ENCODE measurements around the gene TRIM13. TPM values are rescaled to one million over a fixed set of nuclear protein-coding genes. Genes with fewer than 3 reads are reported as not detected.

The TRIM13 gene
- polyA plus RNA-seq, 2 donors = 22.1 to 25.1 TPM

DNA sequence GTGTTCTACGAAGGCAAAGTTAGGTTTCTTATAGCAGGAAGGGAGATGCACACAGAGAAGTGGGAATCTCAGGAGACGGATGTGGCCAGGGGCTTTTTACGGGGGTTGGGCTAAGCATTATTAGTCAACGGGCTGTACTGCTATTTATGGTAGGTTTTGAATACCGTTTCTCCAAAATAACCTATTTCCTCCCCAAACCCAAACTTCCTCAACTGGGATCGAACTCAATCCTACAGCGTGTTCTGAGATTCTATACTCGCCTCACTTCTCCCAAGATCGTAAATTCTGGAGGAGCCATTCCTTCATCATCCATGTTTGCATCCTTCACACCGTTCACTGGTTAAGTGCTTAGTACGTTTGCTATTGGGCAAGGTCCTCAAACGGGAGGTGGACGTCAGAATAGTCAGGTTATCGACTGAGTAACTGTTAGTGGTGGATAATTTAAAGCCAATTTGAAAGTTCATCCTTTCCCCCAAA lies 1.2 kb upstream of the TRIM13 start:
- no peaks in the 10 kb centered on the region for H3K36me3 ChIP-seq (ENCODE audit: control insufficient read depth in 2 of 2, insufficient read depth in 2 of 2, low read length in 1 of 2)
- H3K9me3 ChIP-seq (ENCODE audit: control insufficient read depth in 2 of 2, insufficient read depth in 1 of 2, low read depth in 1 of 2, low read length in 1 of 2) = no peaks in the 10 kb centered on the region
- H3K4me3 ChIP-seq (ENCODE audit: low read depth in 1 of 2, low read length in 2 of 2) = peak overlapping the region; percentile 83 to 85
- H3K27ac ChIP-seq (ENCODE audit: low read depth in 2 of 2, low read length in 1 of 2) = peak overlapping the region; percentile 6 to 98
- H3K27me3 ChIP-seq (ENCODE audit: control insufficient read depth in 1 of 2, insufficient read depth in 2 of 2, low read length in 2 of 2) = no peaks in the 10 kb centered on the region
- no peaks in the 10 kb centered on the region for H3K4me1 ChIP-seq (ENCODE audit: control insufficient read depth in 2 of 2, insufficient read depth in 2 of 2, low read length in 1 of 2)
- 42 to 44% methylated on average over 14 of the region's 14 CpGs for WGBS, 2 donors

DNA sequence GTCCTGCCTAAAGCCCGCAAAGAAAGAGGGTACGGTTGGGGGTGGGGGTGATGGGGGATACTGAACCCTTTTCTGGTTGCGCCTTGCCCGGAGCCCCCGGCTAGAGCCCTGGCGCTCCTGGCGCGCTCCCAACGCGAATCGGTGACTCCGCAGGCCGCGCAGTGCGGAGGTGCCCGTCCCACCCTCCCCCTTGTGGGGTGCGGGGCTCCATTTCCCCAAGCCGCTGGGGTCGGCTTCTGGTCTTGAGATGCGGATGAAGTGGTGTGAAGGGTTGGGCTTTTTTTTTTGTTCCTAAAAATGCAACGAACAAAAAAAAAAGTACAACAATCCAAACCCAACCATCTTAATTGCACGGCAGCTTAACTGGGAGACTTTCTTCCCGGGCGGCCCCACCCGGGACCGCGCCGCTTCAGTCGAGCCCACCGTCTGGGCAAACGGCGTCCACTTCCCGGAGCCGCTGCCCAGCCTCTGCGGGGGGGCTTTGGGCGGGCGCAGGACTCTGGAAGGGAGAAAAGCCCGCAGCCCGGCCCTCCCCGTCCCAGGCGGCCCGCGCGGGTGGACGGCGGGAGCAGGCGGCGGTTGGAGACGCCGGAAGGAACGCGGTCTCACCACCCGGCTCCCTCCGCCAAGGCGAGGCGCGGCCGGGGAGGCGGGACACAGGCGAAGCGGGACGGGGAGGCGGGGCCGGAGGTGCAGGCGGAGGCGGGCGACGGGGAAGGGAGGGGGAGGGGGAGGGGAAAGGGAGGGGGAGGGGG lies 504 bp upstream of the TRIM13 start:
- Histone ChIP-seq H3K36me3 (ENCODE audit: control insufficient read depth in 2 of 2, insufficient read depth in 2 of 2, low read length in 1 of 2) (no peaks in the 10 kb centered on the region), H3K4me1 (ENCODE audit: control insufficient read depth in 2 of 2, insufficient read depth in 2 of 2, low read length in 1 of 2) (no peaks in the 10 kb centered on the region), H3K27ac (ENCODE audit: low read depth in 2 of 2, low read length in 1 of 2) (peak overlapping the region; percentile 96 to 98), H3K4me3 (ENCODE audit: low read depth in 1 of 2, low read length in 2 of 2) (peak overlapping the region; percentile 83 to 85), H3K9me3 (ENCODE audit: control insufficient read depth in 2 of 2, insufficient read depth in 1 of 2, low read depth in 1 of 2, low read length in 1 of 2) (no peaks in the 10 kb centered on the region), H3K27me3 (ENCODE audit: control insufficient read depth in 1 of 2, insufficient read depth in 2 of 2, low read length in 2 of 2) (no peaks in the 10 kb centered on the region)
- WGBS, 2 donors = 0 to 1% methylated on average over 40 to 65 of the region's 68 CpGs

DNA sequence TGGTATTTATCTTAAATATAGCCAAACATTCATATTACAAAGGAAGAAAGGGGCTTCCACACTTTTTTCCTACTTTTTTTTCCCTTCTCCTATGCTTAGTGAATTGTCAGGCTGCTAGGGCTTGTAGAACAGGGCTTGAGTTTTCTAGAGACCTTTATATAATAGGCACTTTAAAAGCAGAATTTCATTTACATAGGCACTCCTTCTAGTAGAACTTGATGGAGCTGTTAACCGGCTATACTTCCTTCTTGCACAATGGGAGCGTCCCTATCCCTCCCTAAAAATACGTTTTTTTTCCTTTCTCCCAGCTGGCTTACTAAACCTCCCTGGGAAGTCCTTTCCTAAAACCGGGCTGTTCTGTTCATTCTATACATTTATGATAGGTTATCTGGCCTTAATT lies 1.1 kb downstream of the TRIM13 start:
- H3K4me1 ChIP-seq (ENCODE audit: control insufficient read depth in 2 of 2, insufficient read depth in 2 of 2, low read length in 1 of 2) = no peaks in the 10 kb centered on the region
- peak overlapping the region in 1 of 2 donors; percentile 60 for H3K4me3 ChIP-seq (ENCODE audit: low read depth in 1 of 2, low read length in 2 of 2)
- 7 to 9% methylated on average over 4 of the region's 4 CpGs for WGBS, 2 donors
- no peaks in the 10 kb centered on the region for H3K27me3 ChIP-seq (ENCODE audit: control insufficient read depth in 1 of 2, insufficient read depth in 2 of 2, low read length in 2 of 2)
- H3K27ac ChIP-seq (ENCODE audit: low read depth in 2 of 2, low read length in 1 of 2) = peak overlapping the region in 1 of 2 donors; percentile 100
- no peaks in the 10 kb centered on the region for H3K36me3 ChIP-seq (ENCODE audit: control insufficient read depth in 2 of 2, insufficient read depth in 2 of 2, low read length in 1 of 2)
- no peaks in the 10 kb centered on the region for H3K9me3 ChIP-seq (ENCODE audit: control insufficient read depth in 2 of 2, insufficient read depth in 1 of 2, low read depth in 1 of 2, low read length in 1 of 2)

DNA sequence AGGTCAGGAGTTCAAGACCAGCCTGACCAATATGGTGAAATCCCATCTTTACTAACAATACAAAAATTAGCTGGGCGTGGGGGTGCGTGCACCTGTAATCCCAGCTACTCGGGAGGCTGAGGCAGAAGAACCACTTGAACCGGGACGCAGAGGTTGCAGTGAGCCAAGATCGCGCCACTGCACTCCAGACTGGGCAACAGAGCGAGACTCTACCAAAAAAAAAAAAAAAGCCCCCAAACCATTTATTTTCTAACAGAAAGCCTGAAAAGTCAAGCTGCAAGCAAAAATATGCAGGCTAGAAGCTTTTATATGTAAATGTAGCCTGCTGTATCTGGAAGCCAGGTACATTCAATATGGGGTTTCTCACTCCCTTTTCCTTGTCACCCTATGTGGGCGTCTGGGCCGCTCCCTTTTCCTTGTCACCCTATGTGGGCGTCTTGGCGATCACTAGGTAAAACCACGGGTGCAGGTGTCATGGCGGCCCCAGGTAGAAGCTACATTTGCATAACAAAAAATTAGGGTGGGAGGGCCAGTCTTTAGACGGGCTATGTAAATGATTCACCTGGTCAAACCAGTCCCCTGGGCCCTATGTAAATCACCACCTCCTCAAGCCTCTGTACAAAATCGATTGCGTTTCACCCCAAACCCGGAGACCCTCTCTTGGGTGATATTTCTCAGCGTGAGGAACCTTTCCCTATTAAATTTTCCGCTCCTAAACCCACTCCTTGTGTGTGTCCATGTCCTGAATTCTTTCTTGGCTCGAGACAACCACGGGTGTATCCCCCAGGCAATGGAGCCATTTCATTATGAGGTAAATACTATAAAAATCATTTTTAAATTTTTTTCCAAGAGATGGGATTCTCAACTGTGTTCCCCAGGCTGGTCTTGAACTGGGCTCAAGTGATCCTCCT lies 2.1 kb downstream of the TRIM13 start:
- Histone ChIP-seq H3K27ac (ENCODE audit: low read depth in 2 of 2, low read length in 1 of 2) (peak overlapping the region; percentile 59 to 68), H3K36me3 (ENCODE audit: control insufficient read depth in 2 of 2, insufficient read depth in 2 of 2, low read length in 1 of 2) (no peaks in the 10 kb centered on the region), H3K9me3 (ENCODE audit: control insufficient read depth in 2 of 2, insufficient read depth in 1 of 2, low read depth in 1 of 2, low read length in 1 of 2) (no peaks in the 10 kb centered on the region), H3K4me3 (ENCODE audit: low read depth in 1 of 2, low read length in 2 of 2) (peak overlapping the region in 1 of 2 donors; percentile 60), H3K27me3 (ENCODE audit: control insufficient read depth in 1 of 2, insufficient read depth in 2 of 2, low read length in 2 of 2) (no peaks in the 10 kb centered on the region), H3K4me1 (ENCODE audit: control insufficient read depth in 2 of 2, insufficient read depth in 2 of 2, low read length in 1 of 2) (no peaks in the 10 kb centered on the region)
- WGBS, 2 donors = 76 to 80% methylated on average over 22 of the region's 22 CpGs

DNA sequence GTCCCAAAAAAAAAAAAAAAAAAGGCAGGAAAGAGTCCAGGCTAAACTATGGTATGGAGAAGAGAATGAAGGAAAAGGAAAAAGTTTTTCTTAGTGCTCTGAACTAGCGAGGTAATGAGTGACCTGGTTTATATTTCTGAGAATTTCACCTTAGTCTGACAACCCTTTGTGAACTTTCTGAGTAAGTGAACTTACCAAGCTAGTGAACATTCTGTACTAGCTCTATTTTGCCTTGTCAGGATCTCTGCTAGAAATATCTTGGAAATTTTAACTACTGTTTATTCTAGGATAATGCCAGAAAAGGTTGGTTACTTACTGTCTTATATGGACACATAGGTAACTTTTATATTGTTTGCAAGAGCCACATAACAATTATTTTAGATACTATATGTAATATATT lies 4.4 kb downstream of the TRIM13 start:
- 63 to 67% methylated on average over 1 of the region's 1 CpG for WGBS, 2 donors
- Histone ChIP-seq H3K27ac (ENCODE audit: low read depth in 2 of 2, low read length in 1 of 2) (no peak overlapping the region), H3K9me3 (ENCODE audit: control insufficient read depth in 2 of 2, insufficient read depth in 1 of 2, low read depth in 1 of 2, low read length in 1 of 2) (no peaks in the 10 kb centered on the region), H3K4me1 (ENCODE audit: control insufficient read depth in 2 of 2, insufficient read depth in 2 of 2, low read length in 1 of 2) (no peaks in the 10 kb centered on the region), H3K27me3 (ENCODE audit: control insufficient read depth in 1 of 2, insufficient read depth in 2 of 2, low read length in 2 of 2) (no peaks in the 10 kb centered on the region), H3K4me3 (ENCODE audit: low read depth in 1 of 2, low read length in 2 of 2) (no peak overlapping the region), H3K36me3 (ENCODE audit: control insufficient read depth in 2 of 2, insufficient read depth in 2 of 2, low read length in 1 of 2) (peaks cover 0 to 4% of the 10 kb centered on the region in 2 donors)

DNA sequence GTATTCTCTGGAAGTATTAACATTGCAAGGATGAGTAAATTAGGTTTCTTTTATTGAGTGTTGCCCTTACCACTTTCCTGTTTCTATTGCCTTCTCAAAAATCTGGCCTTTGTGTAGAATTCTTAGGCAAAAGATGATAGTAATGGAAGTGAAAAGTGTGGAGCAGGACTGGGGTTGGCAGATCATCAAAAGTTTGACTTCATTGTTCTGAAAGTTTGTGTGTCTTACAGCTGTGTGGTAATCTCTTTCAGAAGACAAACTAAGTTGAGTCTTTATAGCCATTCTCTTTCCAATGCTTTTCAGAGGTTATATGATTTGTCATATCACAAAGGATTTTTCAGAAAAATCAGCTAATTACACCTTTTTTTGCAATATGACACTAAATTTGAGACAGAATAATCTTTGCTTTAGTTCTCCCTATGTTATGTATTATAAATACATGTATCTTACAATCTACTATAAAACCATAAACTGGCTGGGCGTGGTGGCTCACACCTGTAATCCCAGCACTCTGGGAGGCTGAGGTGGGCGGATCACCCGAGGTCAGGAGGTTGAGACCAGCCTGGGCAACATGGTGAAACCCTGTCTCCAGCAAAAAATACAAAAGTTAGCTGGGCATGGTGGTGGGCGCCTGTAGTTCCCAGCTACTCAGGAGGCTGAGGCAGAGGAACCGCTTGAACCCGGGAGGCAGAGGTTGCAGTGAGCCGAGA lies 9.7 kb downstream of the TRIM13 start:
- Histone ChIP-seq H3K36me3 (ENCODE audit: control insufficient read depth in 2 of 2, insufficient read depth in 2 of 2, low read length in 1 of 2) (peaks cover 0 to 10% of the 10 kb centered on the region in 2 donors), H3K9me3 (ENCODE audit: control insufficient read depth in 2 of 2, insufficient read depth in 1 of 2, low read depth in 1 of 2, low read length in 1 of 2) (no peaks in the 10 kb centered on the region), H3K4me3 (ENCODE audit: low read depth in 1 of 2, low read length in 2 of 2) (no peak overlapping the region), H3K27ac (ENCODE audit: low read depth in 2 of 2, low read length in 1 of 2) (no peak overlapping the region), H3K27me3 (ENCODE audit: control insufficient read depth in 1 of 2, insufficient read depth in 2 of 2, low read length in 2 of 2) (no peaks in the 10 kb centered on the region), H3K4me1 (ENCODE audit: control insufficient read depth in 2 of 2, insufficient read depth in 2 of 2, low read length in 1 of 2) (no peaks in the 10 kb centered on the region)
- 93 to 96% methylated on average over 7 of the region's 7 CpGs for WGBS, 2 donors

DNA sequence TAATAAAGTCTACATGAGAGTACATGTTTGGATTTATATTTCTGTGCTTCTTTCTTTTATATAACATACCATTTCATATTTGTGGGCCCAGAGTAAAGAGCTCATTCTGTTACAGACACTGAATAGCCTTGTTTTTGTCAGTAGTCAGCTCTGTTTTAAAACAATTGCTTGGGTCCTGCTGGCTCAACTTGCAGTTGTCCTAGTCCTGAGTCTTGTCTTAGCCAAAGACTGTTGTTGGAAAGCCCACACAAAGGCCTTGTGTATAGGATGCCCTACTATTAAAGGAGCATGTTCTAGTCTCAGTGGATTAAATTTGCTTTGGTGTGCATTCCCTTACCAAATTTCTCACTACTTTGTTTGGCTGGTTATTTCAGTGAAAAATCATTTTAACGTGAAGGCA lies 14.6 kb downstream of the TRIM13 start:
- H3K27ac ChIP-seq (ENCODE audit: low read depth in 2 of 2, low read length in 1 of 2) = no peak overlapping the region
- no peaks in the 10 kb centered on the region for H3K4me1 ChIP-seq (ENCODE audit: control insufficient read depth in 2 of 2, insufficient read depth in 2 of 2, low read length in 1 of 2)
- H3K36me3 ChIP-seq (ENCODE audit: control insufficient read depth in 2 of 2, insufficient read depth in 2 of 2, low read length in 1 of 2) = peaks cover 6 to 11% of the 10 kb centered on the region in 2 donors
- no peaks in the 10 kb centered on the region for H3K27me3 ChIP-seq (ENCODE audit: control insufficient read depth in 1 of 2, insufficient read depth in 2 of 2, low read length in 2 of 2)
- H3K9me3 ChIP-seq (ENCODE audit: control insufficient read depth in 2 of 2, insufficient read depth in 1 of 2, low read depth in 1 of 2, low read length in 1 of 2) = no peaks in the 10 kb centered on the region
- WGBS, 2 donors = 82 to 92% methylated on average over 1 of the region's 1 CpG
- no peak overlapping the region for H3K4me3 ChIP-seq (ENCODE audit: low read depth in 1 of 2, low read length in 2 of 2)

DNA sequence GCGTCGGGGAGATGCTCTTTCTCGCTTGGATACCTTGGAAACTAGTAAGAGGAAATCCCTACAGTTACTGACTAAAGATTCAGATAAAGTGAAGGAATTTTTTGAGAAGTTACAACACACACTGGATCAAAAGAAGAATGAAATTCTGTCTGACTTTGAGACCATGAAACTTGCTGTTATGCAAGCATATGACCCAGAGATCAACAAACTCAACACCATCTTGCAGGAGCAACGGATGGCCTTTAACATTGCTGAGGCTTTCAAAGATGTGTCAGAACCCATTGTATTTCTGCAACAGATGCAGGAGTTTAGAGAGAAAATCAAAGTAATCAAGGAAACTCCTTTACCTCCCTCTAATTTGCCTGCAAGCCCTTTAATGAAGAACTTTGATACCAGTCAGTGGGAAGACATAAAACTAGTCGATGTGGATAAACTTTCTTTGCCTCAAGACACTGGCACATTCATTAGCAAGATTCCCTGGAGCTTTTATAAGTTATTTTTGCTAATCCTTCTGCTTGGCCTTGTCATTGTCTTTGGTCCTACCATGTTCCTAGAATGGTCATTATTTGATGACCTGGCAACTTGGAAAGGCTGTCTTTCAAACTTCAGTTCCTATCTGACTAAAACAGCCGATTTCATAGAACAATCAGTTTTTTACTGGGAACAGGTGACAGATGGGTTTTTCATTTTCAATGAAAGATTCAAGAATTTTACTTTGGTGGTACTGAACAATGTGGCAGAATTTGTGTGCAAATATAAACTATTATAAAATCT lies 15.7 kb downstream of the TRIM13 start:
- H3K27ac ChIP-seq (ENCODE audit: low read depth in 2 of 2, low read length in 1 of 2) = no peak overlapping the region
- WGBS, 2 donors = 92 to 93% methylated on average over 6 of the region's 6 CpGs
- H3K27me3 ChIP-seq (ENCODE audit: control insufficient read depth in 1 of 2, insufficient read depth in 2 of 2, low read length in 2 of 2) = no peaks in the 10 kb centered on the region
- H3K4me3 ChIP-seq (ENCODE audit: low read depth in 1 of 2, low read length in 2 of 2) = no peak overlapping the region
- no peaks in the 10 kb centered on the region for H3K4me1 ChIP-seq (ENCODE audit: control insufficient read depth in 2 of 2, insufficient read depth in 2 of 2, low read length in 1 of 2)
- H3K9me3 ChIP-seq (ENCODE audit: control insufficient read depth in 2 of 2, insufficient read depth in 1 of 2, low read depth in 1 of 2, low read length in 1 of 2) = no peaks in the 10 kb centered on the region
- H3K36me3 ChIP-seq (ENCODE audit: control insufficient read depth in 2 of 2, insufficient read depth in 2 of 2, low read length in 1 of 2) = peaks cover 3 to 11% of the 10 kb centered on the region in 2 donors

DNA sequence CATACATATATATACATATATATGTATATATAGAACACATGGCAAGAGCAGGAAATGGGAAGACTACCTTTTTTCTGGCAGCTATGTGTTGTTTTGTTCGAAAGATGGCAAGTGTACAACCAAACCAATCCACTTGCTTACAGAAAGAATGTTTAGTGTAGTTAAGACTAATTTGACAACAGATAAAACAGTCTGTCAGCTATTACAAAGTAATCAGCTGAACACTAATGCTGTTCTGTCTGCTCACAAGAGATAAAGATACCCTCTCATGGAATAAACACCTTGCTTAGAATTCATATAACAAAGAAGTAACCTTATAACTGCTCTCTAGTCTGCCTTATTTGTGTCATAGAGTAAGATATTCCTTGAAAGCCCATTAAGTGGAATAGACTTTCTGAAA lies 17.5 kb downstream of the TRIM13 start:
- Histone ChIP-seq H3K36me3 (ENCODE audit: control insufficient read depth in 2 of 2, insufficient read depth in 2 of 2, low read length in 1 of 2) (peaks cover 0 to 11% of the 10 kb centered on the region in 2 donors), H3K4me1 (ENCODE audit: control insufficient read depth in 2 of 2, insufficient read depth in 2 of 2, low read length in 1 of 2) (no peaks in the 10 kb centered on the region), H3K9me3 (ENCODE audit: control insufficient read depth in 2 of 2, insufficient read depth in 1 of 2, low read depth in 1 of 2, low read length in 1 of 2) (no peaks in the 10 kb centered on the region), H3K27me3 (ENCODE audit: control insufficient read depth in 1 of 2, insufficient read depth in 2 of 2, low read length in 2 of 2) (no peaks in the 10 kb centered on the region), H3K27ac (ENCODE audit: low read depth in 2 of 2, low read length in 1 of 2) (no peak overlapping the region), H3K4me3 (ENCODE audit: low read depth in 1 of 2, low read length in 2 of 2) (no peak overlapping the region)
- WGBS, 2 donors = 87 to 88% methylated on average over 1 of the region's 1 CpG

Measured in esophagus (tissue), 2 donors.